DND-41 (cell line): Measurements from ENCODE around the gene COQ10A.

ENCODE experiments used
- ATAC-seq: fragments of 200-7000 bp; cut with Tn5 transposase; 3 replicates; pipeline ENCODE4 v1.9.1; 2021; ENCODE audit warnings: low read depth; ENCODE audit not compliant: insufficient read depth
- DNase-seq: peaks from one replicate; pipeline ENCODE4 v3.0.0-alpha.2; 2020
- H2AFZ ChIP-seq: 2 replicates; pipeline ENCODE4 v1.6.0; 2012; ENCODE audit warnings: low read depth, low read length
- H3K27ac ChIP-seq: 2 replicates; pipeline ENCODE4 v1.5.1; 2012; ENCODE audit warnings: low read length, inconsistent platforms
- H3K27me3 ChIP-seq: fragments of 200-600 bp; sonication (generic); 2 replicates; pipeline ENCODE4 v1.6.0; 2012; ENCODE audit warnings: low read length, mild to moderate bottlenecking, inconsistent platforms; ENCODE audit not compliant: insufficient read depth, poor library complexity
- H3K36me3 ChIP-seq: 2 replicates; pipeline ENCODE4 v1.5.1; 2012; ENCODE audit warnings: low read length, inconsistent platforms; ENCODE audit not compliant: insufficient read depth
- H3K4me1 ChIP-seq: 2 replicates; pipeline ENCODE4 v1.5.1; 2012; ENCODE audit warnings: mild to moderate bottlenecking, low read length; ENCODE audit not compliant: insufficient read depth
- H3K4me2 ChIP-seq: 2 replicates; pipeline ENCODE4 v1.6.0; 2012; ENCODE audit warnings: mild to moderate bottlenecking, moderate library complexity, low read length, inconsistent platforms; ENCODE audit not compliant: insufficient read depth
- H3K4me3 ChIP-seq, 2 experiments: fragments of 200-600 bp in 1 of 2; shearing (Covaris generic) in 1 of 2; 2 replicates each; pipeline ENCODE4 v1.5.1; 2012 to 2016; ENCODE audit warnings: inconsistent platforms in 2 of 2, low read length in 2 of 2, mild to moderate bottlenecking in 2 of 2, low read depth in 1 of 2, moderate library complexity in 1 of 2
- H3K79me2 ChIP-seq: 2 replicates; pipeline ENCODE4 v1.6.0; 2012; ENCODE audit warnings: low read length, inconsistent platforms; ENCODE audit not compliant: insufficient read depth
- H3K9ac ChIP-seq: 2 replicates; pipeline ENCODE4 v1.6.0; 2012; ENCODE audit warnings: low read depth, mild to moderate bottlenecking, inconsistent platforms, low read length, moderate library complexity
- H3K9me3 ChIP-seq: 2 replicates; pipeline ENCODE4 v1.5.1; 2012; ENCODE audit warnings: low read length, moderate library complexity, mild to moderate bottlenecking, inconsistent platforms; ENCODE audit not compliant: insufficient read depth, severe bottlenecking
- H4K20me1 ChIP-seq: 2 replicates; pipeline ENCODE4 v1.6.0; 2012; ENCODE audit warnings: low read length; ENCODE audit not compliant: insufficient read depth
- CTCF ChIP-seq: IDR thresholded peaks from 2 replicates; pipeline ENCODE4 v1.5.1; 2012; ENCODE audit warnings: borderline replicate concordance, low read length, moderate library complexity, mild to moderate bottlenecking; ENCODE audit not compliant: poor library complexity, severe bottlenecking; ENCODE audit errors: extremely low read depth
- EZH2 ChIP-seq: IDR thresholded peaks from 3 replicates; pipeline ENCODE4 v1.6.1; 2012; ENCODE audit warnings: borderline replicate concordance, low read depth, mild to moderate bottlenecking, moderate library complexity, low read length, inconsistent platforms; ENCODE audit not compliant: severe bottlenecking

The COQ10A gene

GRCh38 chr12:56299853-56300643 lies 33.3 kb downstream of the COQ10A start, which contains the start of gene CS:
TSS of gene CS (minus strand) at chr12:56300330. CDS start at chr12:56300201, 129 bp downstream.
- DNase-seq (peak; percentile 99), ATAC-seq (peak; percentile 94)
- peaks cover 23% of the 10 kb centered on the region; the same call in 1 of the 2 replicates for H4K20me1 ChIP-seq
- H3K27ac ChIP-seq: peak within 1 kb of the TSS; percentile 92
- TF ChIP-seq EZH2 (no peak), CTCF (no peak)
- H3K36me3 ChIP-seq: peaks cover 28% of the 10 kb centered on the region
- H3K9me3 ChIP-seq: no peaks in the 10 kb centered on the region
- peak within 1 kb of the TSS; percentile 84 for H3K9ac ChIP-seq
- peak within 1 kb of the TSS; percentile 80 for H3K4me2 ChIP-seq
- H2AFZ ChIP-seq: peak within 1 kb of the TSS; percentile 91
- H3K4me3 ChIP-seq: peak within 1 kb of the TSS; percentile 75 to 91
- H3K4me1 ChIP-seq: peaks cover 56% of the 10 kb centered on the region
- H3K27me3 ChIP-seq: no peaks in the 10 kb centered on the region
- peaks cover 66% of the 10 kb centered on the region for H3K79me2 ChIP-seq

DNA sequence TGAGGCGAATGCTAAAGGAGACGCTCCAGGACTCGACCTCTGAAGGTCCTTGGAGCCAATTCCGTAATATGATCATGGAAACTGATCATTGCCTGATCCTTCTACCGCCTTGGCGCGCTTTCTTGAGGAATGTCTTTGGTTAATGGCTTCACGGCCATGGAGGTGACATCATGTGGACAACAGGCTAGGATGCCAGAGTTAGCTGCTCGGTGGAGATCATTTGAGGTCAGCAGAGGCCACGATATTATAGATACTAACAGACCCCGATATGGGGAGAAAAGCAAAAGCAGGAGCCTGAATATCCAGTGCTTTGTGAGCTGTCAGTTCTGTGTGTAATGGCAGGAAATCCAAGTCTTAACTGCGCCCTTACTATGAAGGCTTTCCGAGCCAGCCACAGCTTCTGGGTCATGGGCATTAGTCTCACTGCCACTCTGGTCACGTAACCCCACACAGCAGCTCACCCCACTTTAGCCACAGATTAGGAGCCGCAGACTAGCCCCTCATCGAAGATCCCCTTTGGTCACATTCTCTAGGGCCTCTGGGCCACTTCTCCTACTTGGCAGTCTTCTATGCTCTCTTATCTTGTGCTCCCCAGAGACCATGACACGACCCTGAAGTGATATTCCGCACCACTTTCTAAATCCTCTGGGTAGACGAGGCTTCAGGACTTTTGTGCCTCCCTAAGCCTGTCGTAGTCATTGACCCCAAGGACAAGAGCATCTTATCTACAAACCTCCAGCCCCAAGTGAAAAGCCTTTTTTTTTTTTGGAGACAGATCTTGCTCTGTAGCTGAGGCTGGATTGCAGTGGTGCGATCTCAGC lies 34.1 kb downstream of the COQ10A start:
- no peaks in the 10 kb centered on the region for H3K27me3 ChIP-seq
- peaks cover 23% of the 10 kb centered on the region; the same call in 1 of the 2 replicates for H4K20me1 ChIP-seq
- H3K4me1 ChIP-seq: peaks cover 56% of the 10 kb centered on the region
- H2AFZ ChIP-seq: peak overlapping the region; percentile 91
- DNase-seq (no peak), ATAC-seq (peak; percentile 5)
- H3K79me2 ChIP-seq: peaks cover 59% of the 10 kb centered on the region
- H3K9ac ChIP-seq: peak overlapping the region; percentile 84
- peak overlapping the region; percentile 75 to 91 for H3K4me3 ChIP-seq
- TF ChIP-seq EZH2 (no peak), CTCF (no peak)
- H3K4me2 ChIP-seq: peak overlapping the region; percentile 80
- H3K36me3 ChIP-seq: peaks cover 27% of the 10 kb centered on the region
- H3K27ac ChIP-seq: peak overlapping the region; percentile 92
- no peaks in the 10 kb centered on the region for H3K9me3 ChIP-seq

- Histone ChIP-seq H4K20me1 (peaks cover 4% of the 10 kb centered on the region; the same call in 1 of the 2 replicates), H3K4me2 (no peak overlapping the region), H3K9me3 (no peaks in the 10 kb centered on the region), H3K79me2 (peaks cover 25% of the 10 kb centered on the region), H3K27me3 (no peaks in the 10 kb centered on the region), H3K27ac (no peak overlapping the region), H2AFZ (no peak overlapping the region), H3K9ac (no peak overlapping the region), H3K36me3 (peaks cover 18% of the 10 kb centered on the region), H3K4me3 (no peak overlapping the region), H3K4me1 (peaks cover 22% of the 10 kb centered on the region)
- TF ChIP-seq CTCF (no peak), EZH2 (no peak)
- no peak for ATAC-seq
- DNase-seq: no peak
These were observed 37.5 kb downstream of the COQ10A start for GRCh38 chr12:56304276-56304675.
